ENCODE results near the gene BIRC2.

BIRC2 gene

DNA sequence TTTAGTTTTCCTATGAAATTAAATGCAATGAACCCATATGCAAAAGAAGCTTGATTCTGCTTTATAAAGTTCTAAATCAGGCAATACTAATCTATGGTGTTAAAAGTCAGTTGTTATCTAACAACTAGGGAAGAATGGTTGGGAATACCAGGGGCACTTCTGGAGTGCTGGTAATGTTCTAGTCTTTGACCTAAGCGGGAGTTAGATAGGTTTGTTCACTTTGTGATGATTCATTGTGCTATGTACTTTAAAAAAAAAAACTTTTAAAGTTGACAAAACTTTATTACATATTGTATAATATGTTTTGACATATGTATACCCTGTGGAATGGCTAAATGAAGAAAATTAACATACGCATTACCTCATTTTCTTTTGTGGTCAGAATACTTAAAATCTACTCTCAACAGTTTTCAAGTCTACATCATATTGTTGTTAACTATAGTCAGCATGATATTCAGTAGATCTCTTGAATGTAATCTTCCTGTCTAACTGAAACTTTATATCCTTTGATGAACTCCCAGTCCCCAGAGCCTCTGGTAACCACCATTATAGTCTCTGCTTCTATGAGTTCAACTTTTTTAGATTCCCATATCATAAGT lies 39.2 kb downstream of the BIRC2 start:
- no peaks in the 10 kb centered on the region for H3K4me1 ChIP-seq (ENCODE audit: control insufficient read depth in 2 of 2, insufficient read depth in 2 of 2, low read length in 2 of 2)
- no peak overlapping the region for H3K4me3 ChIP-seq (ENCODE audit: low read length in 2 of 2)
- H3K9me3 ChIP-seq (ENCODE audit: control insufficient read depth in 2 of 2, low read length in 2 of 2) = no peaks in the 10 kb centered on the region
- H3K36me3 ChIP-seq (ENCODE audit: control insufficient read depth in 2 of 2, insufficient read depth in 2 of 2, low read length in 2 of 2) = peaks cover 24 to 29% of the 10 kb centered on the region in 2 donors
- no peak overlapping the region for H3K27ac ChIP-seq (ENCODE audit: low read depth in 2 of 2, low read length in 2 of 2)
- no peak overlapping the region for H3K9ac ChIP-seq (ENCODE audit: low read depth in 1 of 2, low read length in 2 of 2)
- H3K27me3 ChIP-seq (ENCODE audit: control insufficient read depth in 2 of 2, insufficient read depth in 2 of 2, low read length in 2 of 2) = no peaks in the 10 kb centered on the region

DNA sequence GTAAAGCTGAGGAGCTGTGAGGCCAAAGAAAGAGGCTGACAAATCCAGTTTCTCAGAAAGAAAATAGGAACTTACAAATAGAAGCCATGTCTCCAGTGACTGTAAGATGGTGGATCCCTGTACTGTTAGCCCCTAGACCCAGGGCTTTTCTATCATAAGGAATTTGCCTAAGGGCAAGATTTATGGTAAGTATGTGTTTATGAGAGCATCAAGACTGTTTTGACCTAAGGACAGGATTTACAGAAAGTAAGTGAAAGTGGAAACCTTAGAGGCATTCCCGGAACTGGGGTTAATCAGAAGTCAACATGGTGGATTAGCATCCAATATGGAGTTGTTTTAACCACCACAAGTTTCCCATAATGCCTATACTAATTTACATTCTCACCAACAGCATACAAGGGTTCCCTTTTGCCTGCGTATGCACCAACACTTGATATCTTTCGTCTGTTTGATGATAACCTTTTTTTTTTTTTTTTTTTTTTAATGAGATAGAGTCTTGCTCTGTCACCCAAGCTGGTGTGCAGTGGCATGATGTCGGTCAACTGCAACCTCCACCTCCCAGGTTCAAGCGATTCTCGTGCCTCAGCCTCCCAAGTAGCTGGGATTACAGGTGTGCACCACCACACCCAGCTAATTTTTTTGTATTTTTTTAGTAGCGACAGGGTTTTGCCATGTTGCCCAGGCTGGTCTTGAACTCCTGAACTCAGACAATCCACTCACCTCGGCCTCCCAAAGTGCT lies 40.2 kb downstream of the BIRC2 start:
- H3K27ac ChIP-seq (ENCODE audit: low read depth in 2 of 2, low read length in 2 of 2) = no peak overlapping the region
- no peaks in the 10 kb centered on the region for H3K27me3 ChIP-seq (ENCODE audit: control insufficient read depth in 2 of 2, insufficient read depth in 2 of 2, low read length in 2 of 2)
- H3K9me3 ChIP-seq (ENCODE audit: control insufficient read depth in 2 of 2, low read length in 2 of 2) = no peaks in the 10 kb centered on the region
- no peaks in the 10 kb centered on the region for H3K4me1 ChIP-seq (ENCODE audit: control insufficient read depth in 2 of 2, insufficient read depth in 2 of 2, low read length in 2 of 2)
- H3K36me3 ChIP-seq (ENCODE audit: control insufficient read depth in 2 of 2, insufficient read depth in 2 of 2, low read length in 2 of 2) = peaks cover 29 to 33% of the 10 kb centered on the region in 2 donors
- no peak overlapping the region for H3K9ac ChIP-seq (ENCODE audit: low read depth in 1 of 2, low read length in 2 of 2)
- no peak overlapping the region for H3K4me3 ChIP-seq (ENCODE audit: low read length in 2 of 2)

DNA sequence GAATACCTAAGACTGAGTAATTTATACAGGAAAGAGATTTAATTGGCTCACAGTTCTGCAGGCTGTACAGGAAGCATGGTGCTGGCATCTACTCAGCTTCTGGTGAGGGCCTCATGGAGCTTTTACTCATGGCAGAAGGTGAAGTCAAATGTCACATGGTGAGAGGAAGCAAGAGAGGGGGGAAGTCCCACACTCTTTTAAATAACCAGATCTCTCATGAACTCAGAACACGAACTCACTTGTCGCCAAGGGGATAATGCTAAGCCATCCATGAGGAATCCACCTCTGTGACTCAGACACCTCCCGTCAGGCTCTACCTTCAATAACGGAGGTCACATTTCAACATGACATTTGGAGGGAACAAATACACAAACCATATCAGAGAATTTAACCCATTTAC lies 42.2 kb downstream of the BIRC2 start:
- Histone ChIP-seq H3K36me3 (ENCODE audit: control insufficient read depth in 2 of 2, insufficient read depth in 2 of 2, low read length in 2 of 2) (peaks cover 41% of the 10 kb centered on the region in 2 donors), H3K27me3 (ENCODE audit: control insufficient read depth in 2 of 2, insufficient read depth in 2 of 2, low read length in 2 of 2) (no peaks in the 10 kb centered on the region), H3K9ac (ENCODE audit: low read depth in 1 of 2, low read length in 2 of 2) (no peak overlapping the region), H3K9me3 (ENCODE audit: control insufficient read depth in 2 of 2, low read length in 2 of 2) (no peaks in the 10 kb centered on the region), H3K27ac (ENCODE audit: low read depth in 2 of 2, low read length in 2 of 2) (no peak overlapping the region), H3K4me3 (ENCODE audit: low read length in 2 of 2) (no peak overlapping the region), H3K4me1 (ENCODE audit: control insufficient read depth in 2 of 2, insufficient read depth in 2 of 2, low read length in 2 of 2) (no peaks in the 10 kb centered on the region)

DNA sequence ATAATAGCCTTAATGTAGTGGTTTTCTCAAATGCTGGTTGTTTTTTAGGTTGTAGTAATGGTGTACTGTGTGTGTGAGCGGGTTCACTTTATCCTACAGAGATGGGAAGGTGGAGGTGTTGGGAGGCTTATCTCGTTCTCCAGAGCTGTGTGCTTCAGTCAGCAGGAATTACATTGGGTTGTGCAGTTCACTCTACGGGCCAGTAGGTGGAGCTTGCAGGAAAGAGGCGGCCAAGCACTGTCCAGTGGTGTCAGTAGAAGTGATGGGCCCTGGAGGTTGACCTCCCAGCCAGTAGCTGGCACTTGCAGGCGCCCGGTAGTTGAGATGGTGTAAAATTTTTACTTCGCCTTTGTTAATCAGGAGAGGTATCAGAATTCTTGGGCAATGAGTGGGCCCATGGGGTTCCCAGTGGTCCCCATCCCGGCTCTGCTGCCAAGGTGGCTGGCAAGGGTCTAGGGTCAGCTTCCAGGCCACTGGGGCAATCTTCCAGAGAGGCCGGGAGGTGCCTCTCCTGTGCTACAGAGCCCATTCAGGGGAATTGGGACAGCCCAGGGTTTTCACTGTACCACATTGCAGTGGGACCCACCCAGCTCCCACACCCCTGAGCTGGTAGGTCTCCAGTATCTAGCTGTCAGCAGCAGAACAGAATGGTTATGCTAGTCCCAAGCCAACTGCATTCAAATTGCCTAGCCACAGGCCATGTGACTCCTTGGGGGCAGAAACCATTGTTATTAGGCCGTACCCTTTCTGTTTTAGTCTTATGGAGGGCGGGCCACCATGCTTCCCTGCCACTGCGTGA lies 43.9 kb downstream of the BIRC2 start:
- peaks cover 32 to 39% of the 10 kb centered on the region in 2 donors for H3K36me3 ChIP-seq (ENCODE audit: control insufficient read depth in 2 of 2, insufficient read depth in 2 of 2, low read length in 2 of 2)
- H3K9me3 ChIP-seq (ENCODE audit: control insufficient read depth in 2 of 2, low read length in 2 of 2) = no peaks in the 10 kb centered on the region
- no peak overlapping the region for H3K27ac ChIP-seq (ENCODE audit: low read depth in 2 of 2, low read length in 2 of 2)
- no peaks in the 10 kb centered on the region for H3K4me1 ChIP-seq (ENCODE audit: control insufficient read depth in 2 of 2, insufficient read depth in 2 of 2, low read length in 2 of 2)
- H3K27me3 ChIP-seq (ENCODE audit: control insufficient read depth in 2 of 2, insufficient read depth in 2 of 2, low read length in 2 of 2) = no peaks in the 10 kb centered on the region
- H3K4me3 ChIP-seq (ENCODE audit: low read length in 2 of 2) = no peak overlapping the region
- no peak overlapping the region for H3K9ac ChIP-seq (ENCODE audit: low read depth in 1 of 2, low read length in 2 of 2)

DNA sequence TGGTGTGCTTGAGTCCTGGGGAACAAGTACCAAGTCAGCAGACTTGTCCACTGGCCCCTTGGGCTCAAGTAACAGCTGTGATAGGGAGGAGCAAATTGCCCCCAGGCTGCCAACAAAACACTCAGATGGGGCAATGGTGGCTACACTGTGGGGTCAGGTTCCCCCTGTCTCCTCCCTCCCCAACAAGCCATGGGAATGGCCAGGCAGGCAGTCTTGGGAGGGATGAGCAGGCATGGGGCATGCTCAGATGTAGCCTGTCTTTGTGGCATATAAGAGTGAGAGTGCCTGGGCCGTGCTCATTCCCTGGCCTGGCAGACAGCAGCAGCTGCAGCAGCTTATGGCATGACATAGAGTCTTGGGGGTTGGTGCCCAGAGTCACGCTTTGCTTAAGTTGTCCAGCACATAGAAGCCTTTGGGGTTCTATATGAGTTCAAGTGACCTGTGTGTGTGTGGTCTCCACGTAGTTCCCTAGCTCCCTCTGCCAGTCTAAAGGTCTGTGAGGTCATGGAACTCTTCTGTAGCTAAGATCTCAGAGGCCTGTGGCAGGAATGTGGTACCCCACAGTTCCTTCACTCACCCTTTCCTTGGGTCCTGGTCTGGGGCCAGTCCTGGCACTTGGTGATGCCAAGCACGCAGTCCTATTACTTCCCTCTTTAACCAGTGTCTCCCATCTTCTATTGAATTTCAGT lies 44.7 kb downstream of the BIRC2 start:
- Histone ChIP-seq H3K36me3 (ENCODE audit: control insufficient read depth in 2 of 2, insufficient read depth in 2 of 2, low read length in 2 of 2) (peaks cover 32 to 42% of the 10 kb centered on the region in 2 donors), H3K4me1 (ENCODE audit: control insufficient read depth in 2 of 2, insufficient read depth in 2 of 2, low read length in 2 of 2) (no peaks in the 10 kb centered on the region), H3K27ac (ENCODE audit: low read depth in 2 of 2, low read length in 2 of 2) (no peak overlapping the region), H3K9ac (ENCODE audit: low read depth in 1 of 2, low read length in 2 of 2) (no peak overlapping the region), H3K27me3 (ENCODE audit: control insufficient read depth in 2 of 2, insufficient read depth in 2 of 2, low read length in 2 of 2) (no peaks in the 10 kb centered on the region), H3K9me3 (ENCODE audit: control insufficient read depth in 2 of 2, low read length in 2 of 2) (no peaks in the 10 kb centered on the region), H3K4me3 (ENCODE audit: low read length in 2 of 2) (no peak overlapping the region)

DNA sequence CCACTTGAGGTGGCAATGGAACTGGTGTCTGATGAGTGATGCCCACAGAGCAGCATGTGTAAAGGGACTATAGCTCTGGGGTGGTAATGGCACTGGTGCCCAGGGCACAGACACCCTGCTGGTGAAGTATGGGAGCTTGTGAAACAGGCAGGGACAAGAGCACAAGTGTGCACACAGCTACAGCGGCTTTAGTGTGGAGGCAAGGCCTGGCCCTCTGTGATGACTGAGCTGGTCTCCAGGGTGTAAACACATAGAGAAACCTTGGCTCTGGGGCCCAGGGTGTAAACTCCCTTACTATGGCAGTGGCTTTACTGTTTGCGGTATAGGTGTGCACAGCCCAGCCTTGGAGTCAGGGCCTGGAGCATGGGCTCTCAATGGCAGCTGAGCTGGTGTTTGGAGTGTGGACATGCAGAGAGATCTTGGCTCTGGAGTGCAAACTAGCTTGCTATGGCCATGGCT lies 46.3 kb downstream of the BIRC2 start:
- Histone ChIP-seq H3K9ac (ENCODE audit: low read depth in 1 of 2, low read length in 2 of 2) (no peak overlapping the region), H3K27me3 (ENCODE audit: control insufficient read depth in 2 of 2, insufficient read depth in 2 of 2, low read length in 2 of 2) (no peaks in the 10 kb centered on the region), H3K9me3 (ENCODE audit: control insufficient read depth in 2 of 2, low read length in 2 of 2) (no peaks in the 10 kb centered on the region), H3K4me3 (ENCODE audit: low read length in 2 of 2) (no peak overlapping the region), H3K36me3 (ENCODE audit: control insufficient read depth in 2 of 2, insufficient read depth in 2 of 2, low read length in 2 of 2) (peaks cover 37 to 40% of the 10 kb centered on the region in 2 donors), H3K27ac (ENCODE audit: low read depth in 2 of 2, low read length in 2 of 2) (no peak overlapping the region), H3K4me1 (ENCODE audit: control insufficient read depth in 2 of 2, insufficient read depth in 2 of 2, low read length in 2 of 2) (no peaks in the 10 kb centered on the region)

DNA sequence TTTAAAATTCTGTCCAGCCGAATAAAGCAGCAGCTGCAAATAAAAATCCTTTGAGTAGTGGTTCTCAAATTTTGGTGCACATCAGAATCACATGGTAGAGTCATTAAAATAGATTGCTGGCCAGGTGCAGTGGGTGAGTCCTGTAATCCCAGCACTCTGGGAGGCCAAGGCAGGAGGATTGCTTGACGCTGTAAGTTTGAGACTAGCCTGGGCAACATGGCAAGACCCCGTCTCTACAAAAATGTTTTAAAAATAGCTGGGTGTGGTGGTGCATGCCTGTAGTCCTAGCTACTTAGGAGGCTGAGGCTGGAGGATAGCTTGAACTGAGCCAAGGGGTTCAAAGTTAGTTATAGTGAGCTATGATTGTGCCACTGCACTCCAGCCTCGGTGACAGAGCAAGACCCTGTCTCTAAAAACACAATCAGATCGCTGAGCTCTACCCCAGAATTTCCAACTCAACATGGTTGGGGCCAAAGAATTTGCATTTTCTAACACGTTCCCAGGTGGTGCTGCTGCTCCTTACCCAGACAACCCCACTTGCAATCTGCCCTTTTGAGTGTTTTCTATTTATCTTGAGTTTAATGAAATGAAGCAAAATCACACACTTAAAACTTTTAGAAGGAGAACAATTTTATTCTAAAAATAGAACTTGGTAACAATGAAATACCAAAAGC lies 48.8 kb downstream of the BIRC2 start:
- Histone ChIP-seq H3K36me3 (ENCODE audit: control insufficient read depth in 2 of 2, insufficient read depth in 2 of 2, low read length in 2 of 2) (peaks cover 52 to 53% of the 10 kb centered on the region in 2 donors), H3K9ac (ENCODE audit: low read depth in 1 of 2, low read length in 2 of 2) (no peak overlapping the region), H3K4me3 (ENCODE audit: low read length in 2 of 2) (no peak overlapping the region), H3K27me3 (ENCODE audit: control insufficient read depth in 2 of 2, insufficient read depth in 2 of 2, low read length in 2 of 2) (no peaks in the 10 kb centered on the region), H3K9me3 (ENCODE audit: control insufficient read depth in 2 of 2, low read length in 2 of 2) (no peaks in the 10 kb centered on the region), H3K4me1 (ENCODE audit: control insufficient read depth in 2 of 2, insufficient read depth in 2 of 2, low read length in 2 of 2) (no peaks in the 10 kb centered on the region), H3K27ac (ENCODE audit: low read depth in 2 of 2, low read length in 2 of 2) (no peak overlapping the region)

DNA sequence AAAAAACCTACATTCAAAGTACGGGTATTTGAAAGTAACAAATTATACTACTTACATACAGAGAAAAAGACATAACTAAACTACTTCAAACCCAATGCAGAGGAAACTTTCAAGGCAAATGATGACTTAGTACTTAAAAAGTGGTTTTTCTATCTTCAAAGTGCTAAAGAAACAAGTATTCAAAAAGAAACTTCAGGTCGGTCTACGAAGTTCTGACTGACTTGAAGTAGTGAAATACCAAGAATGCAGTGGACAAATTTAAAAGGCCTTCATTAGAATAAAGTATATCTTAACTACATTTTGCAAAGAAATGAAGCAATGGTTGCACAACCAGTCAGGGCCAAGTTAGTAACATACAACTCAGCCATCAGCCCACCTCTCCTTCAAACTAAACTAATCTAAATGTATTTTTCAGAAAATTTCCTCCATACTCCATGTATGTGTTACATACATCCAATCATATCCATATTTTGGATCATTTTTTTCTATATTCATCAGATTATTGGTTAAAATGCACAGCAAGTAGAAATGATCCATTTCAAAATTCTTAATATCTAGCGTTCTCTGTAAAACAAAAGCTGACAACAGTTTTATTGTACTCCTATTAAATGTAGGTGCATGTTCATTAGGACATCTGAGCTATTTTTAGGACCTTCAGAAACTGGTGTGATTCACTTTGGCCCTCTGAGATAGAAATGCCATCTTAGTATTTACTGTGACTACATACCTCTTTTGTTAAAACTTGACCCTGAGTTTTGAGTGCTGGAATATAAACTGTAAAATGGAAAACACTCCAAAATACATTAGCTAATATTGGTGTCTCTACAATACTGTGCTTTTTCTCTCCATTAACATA lies 49.9 kb downstream of the BIRC2 start:
- Histone ChIP-seq H3K27ac (ENCODE audit: low read depth in 2 of 2, low read length in 2 of 2) (no peak overlapping the region), H3K4me1 (ENCODE audit: control insufficient read depth in 2 of 2, insufficient read depth in 2 of 2, low read length in 2 of 2) (no peaks in the 10 kb centered on the region), H3K4me3 (ENCODE audit: low read length in 2 of 2) (no peak overlapping the region), H3K36me3 (ENCODE audit: control insufficient read depth in 2 of 2, insufficient read depth in 2 of 2, low read length in 2 of 2) (peaks cover 51 to 54% of the 10 kb centered on the region in 2 donors), H3K27me3 (ENCODE audit: control insufficient read depth in 2 of 2, insufficient read depth in 2 of 2, low read length in 2 of 2) (no peaks in the 10 kb centered on the region), H3K9ac (ENCODE audit: low read depth in 1 of 2, low read length in 2 of 2) (no peak overlapping the region), H3K9me3 (ENCODE audit: control insufficient read depth in 2 of 2, low read length in 2 of 2) (no peaks in the 10 kb centered on the region)

DNA sequence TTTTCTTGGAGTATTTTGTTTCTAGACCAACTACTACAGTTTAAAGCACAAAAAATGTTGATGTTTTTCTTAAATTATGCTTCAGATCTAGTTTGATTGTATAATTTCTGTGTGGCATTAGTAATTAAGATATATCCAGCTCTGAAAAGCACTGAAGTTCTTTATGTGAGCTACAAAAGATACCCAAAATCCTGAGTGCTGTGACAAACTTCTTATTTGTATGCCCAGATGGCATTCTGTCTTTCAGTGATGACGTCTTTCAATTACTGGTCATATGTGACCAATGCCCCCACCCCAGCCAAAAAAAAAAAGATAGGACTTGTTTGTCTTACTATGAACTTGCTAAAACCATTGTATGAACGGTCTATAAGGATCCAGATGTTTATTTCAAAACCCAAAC lies 51.3 kb downstream of the BIRC2 start:
- Histone ChIP-seq H3K36me3 (ENCODE audit: control insufficient read depth in 2 of 2, insufficient read depth in 2 of 2, low read length in 2 of 2) (peaks cover 47 to 48% of the 10 kb centered on the region in 2 donors), H3K4me1 (ENCODE audit: control insufficient read depth in 2 of 2, insufficient read depth in 2 of 2, low read length in 2 of 2) (no peaks in the 10 kb centered on the region), H3K27ac (ENCODE audit: low read depth in 2 of 2, low read length in 2 of 2) (no peak overlapping the region), H3K9ac (ENCODE audit: low read depth in 1 of 2, low read length in 2 of 2) (no peak overlapping the region), H3K4me3 (ENCODE audit: low read length in 2 of 2) (no peak overlapping the region), H3K27me3 (ENCODE audit: control insufficient read depth in 2 of 2, insufficient read depth in 2 of 2, low read length in 2 of 2) (no peaks in the 10 kb centered on the region), H3K9me3 (ENCODE audit: control insufficient read depth in 2 of 2, low read length in 2 of 2) (no peaks in the 10 kb centered on the region)

Data from mucosa of rectum (tissue), 2 donors.